Liver (tissue), 9 donors: Measurements from ENCODE around the gene CDC7. TPM values are rescaled to one million over a fixed set of nuclear protein-coding genes. Genes with fewer than 3 reads are reported as not detected.
"Not testable (repeated sequence)": the region's sequence is repeated elsewhere in the genome, so short reads cannot be mapped to it uniquely, and the experiment has no call there.

ENCODE experiments used
- DNase-seq: peaks from one replicate; pipeline ENCODE4 v3.0.0-alpha.2; 2017; ENCODE audit warnings: low spot score
- H3K27ac ChIP-seq, 2 donors: one replicate each; pipeline ENCODE4 v1.7.0; 2013; ENCODE audit warnings: inconsistent platforms in 2 of 2, low read length in 2 of 2, control low read depth in 1 of 2, low read depth in 1 of 2, mild to moderate bottlenecking in 1 of 2
- H3K27me3 ChIP-seq, 4 donors: one replicate each; pipeline versions ENCODE4 v1.6.1 to v1.7.0; 2013; ENCODE audit warnings: low read length in 3 of 4, inconsistent platforms in 1 of 4, mild to moderate bottlenecking in 1 of 4, moderate library complexity in 1 of 4; ENCODE audit not compliant: control insufficient read depth in 4 of 4, insufficient read depth in 4 of 4
- H3K36me3 ChIP-seq, 4 donors: one replicate each; pipeline versions ENCODE4 v1.6.1 to v1.7.0; 2013; ENCODE audit warnings: low read length in 3 of 4, mild to moderate bottlenecking in 3 of 4, low read depth in 1 of 4, moderate library complexity in 1 of 4; ENCODE audit not compliant: control insufficient read depth in 4 of 4, insufficient read depth in 3 of 4
- H3K4me1 ChIP-seq, 4 donors: one replicate each; pipeline versions ENCODE4 v1.6.1 to v1.7.0; 2013; ENCODE audit warnings: low read length in 3 of 4, mild to moderate bottlenecking in 3 of 4, moderate library complexity in 1 of 4; ENCODE audit not compliant: control insufficient read depth in 4 of 4, insufficient read depth in 4 of 4
- H3K4me3 ChIP-seq, 3 donors: one replicate each; pipeline versions ENCODE4 v1.6.1 to v1.7.0; 2013; ENCODE audit warnings: low read length in 3 of 3, control low read depth in 1 of 3, low read depth in 1 of 3, mild to moderate bottlenecking in 1 of 3
- H3K9ac ChIP-seq, 2 donors: one replicate each; pipeline ENCODE4 v1.7.0; 2013; ENCODE audit warnings: low read length in 2 of 2, mild to moderate bottlenecking in 2 of 2, moderate library complexity in 2 of 2, control low read depth in 1 of 2, low read depth in 1 of 2
- H3K9me3 ChIP-seq, 4 donors: one replicate each; pipeline versions ENCODE4 v1.6.1 to v1.7.0; 2013; ENCODE audit warnings: low read length in 3 of 4; ENCODE audit not compliant: control insufficient read depth in 4 of 4
- EGR1 ChIP-seq, 2 donors: IDR thresholded peaks; 2 replicates each; pipeline ENCODE4 v1.6.1; 2016 to 2018; ENCODE audit warnings: antibody characterized with exemption in 2 of 2, low read depth in 2 of 2
- FOXA1 ChIP-seq: IDR thresholded peaks from 2 replicates; pipeline ENCODE4 v1.6.1; 2016; ENCODE audit warnings: antibody characterized with exemption
- HNF4G ChIP-seq: IDR thresholded peaks from 2 replicates; pipeline ENCODE4 v1.6.1; 2016; ENCODE audit warnings: antibody characterized with exemption
- JUND ChIP-seq, 2 donors: IDR thresholded peaks; 2 replicates each; pipeline ENCODE4 v1.6.1; 2016; ENCODE audit warnings: antibody characterized with exemption in 2 of 2
- RXRA ChIP-seq, 2 donors: IDR thresholded peaks; 2 replicates each; pipeline ENCODE4 v1.6.1; 2017 to 2018; ENCODE audit warnings: antibody characterized with exemption in 2 of 2, mild to moderate bottlenecking in 1 of 2
- SP1 ChIP-seq: IDR thresholded peaks from 2 replicates; pipeline ENCODE4 v1.6.1; 2018; ENCODE audit warnings: antibody characterized with exemption, mild to moderate bottlenecking
- WGBS: extraction: QIAGEN DNeasy Blood & Tissue Kit; methylation state at CpG from one replicate; pipeline ENCODE4 v1.1.7; 2013; 5-methylcytosine and 5-hydroxymethylcytosine counted together
- polyA plus RNA-seq, 2 donors: library from polyadenylated mRNA; stranded (reverse) in 1 of 2; unstranded in 1 of 2; fragments of 200-250 nt in 1 of 2; fragments of >200 nt in 1 of 2; fragmentation: Nextera tagmentation in 1 of 2; extraction: Ambion mirVana in 1 of 2; gene quantifications; one replicate each; pipeline versions ENCODE4 v1.2.1 to v1.2.3, GENCODE V29; 2013 to 2015
- total RNA-seq, 2 donors: library from RNA; depleted of rRNA; stranded (reverse); fragments of >200 nt; gene quantifications; one replicate each; pipeline ENCODE4 v1.2.3, GENCODE V29; 2014
- TF ChIP-seq, protein P1 (sequence below): IDR thresholded peaks from 2 replicates; pipeline ENCODE4 v1.6.1; 2016; ENCODE audit warnings: antibody characterized with exemption
- TF ChIP-seq, protein P2 (sequence below): fragments of 150-350 bp; IDR thresholded peaks from 2 replicates; pipeline ENCODE4 v1.5.1; 2017; ENCODE audit warnings: improper control_type of control experiment, low read depth, low read length; ENCODE audit not compliant: missing input control
- donor health status: healthy.
- donor health status: healthy.
- donor health status: healthy.
- donor health status: healthy.
- donor health status: healthy.

The CDC7 gene
- total and polyA plus RNA-seq, 4 donors = 0.43 to 15.0 (median 0.61) TPM

DNA sequence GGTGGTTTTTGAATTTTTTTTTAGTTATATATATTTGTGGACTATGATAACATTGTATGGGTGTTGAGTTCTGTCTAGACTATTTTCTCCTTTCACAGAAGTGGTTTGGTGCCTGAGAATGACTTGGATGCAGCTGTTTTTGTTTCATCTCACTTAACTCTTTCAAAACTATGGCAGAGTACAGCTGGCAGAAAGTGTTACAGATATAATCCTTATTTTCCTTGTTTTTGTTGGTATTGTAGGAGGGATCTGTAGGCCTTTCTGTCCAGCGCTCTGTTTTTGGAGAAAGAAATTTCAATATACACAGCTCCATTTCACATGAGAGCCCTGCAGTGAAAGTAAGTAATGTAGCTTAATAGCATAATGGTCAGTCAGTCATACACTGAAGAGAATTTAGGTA is 13.1 kb downstream of the CDC7 start:
- Histone ChIP-seq H3K4me1 (no peaks in the 10 kb centered on the region), H3K9me3 (no peaks in the 10 kb centered on the region), H3K4me3 (no peak overlapping the region), H3K27ac (no peak overlapping the region), H3K36me3 (no peaks in the 10 kb centered on the region), H3K9ac (no peak overlapping the region), H3K27me3 (no peaks in the 10 kb centered on the region)
- no peak for DNase-seq
- WGBS = 94% methylated on average over 1 of the region's 1 CpG
- TF ChIP-seq RXRA (IDR thresholded peaks at IDR 0.05) (no peak), SP1 (no peak), HNF4G (no peak), EGR1 (IDR thresholded peaks at IDR 0.05; ENCODE audit: low read depth in 2 of 2) (no peak), JUND (IDR thresholded peaks at IDR 0.05) (no peak), FOXA1 (no peak)
- TF ChIP-seq, protein P1, sequence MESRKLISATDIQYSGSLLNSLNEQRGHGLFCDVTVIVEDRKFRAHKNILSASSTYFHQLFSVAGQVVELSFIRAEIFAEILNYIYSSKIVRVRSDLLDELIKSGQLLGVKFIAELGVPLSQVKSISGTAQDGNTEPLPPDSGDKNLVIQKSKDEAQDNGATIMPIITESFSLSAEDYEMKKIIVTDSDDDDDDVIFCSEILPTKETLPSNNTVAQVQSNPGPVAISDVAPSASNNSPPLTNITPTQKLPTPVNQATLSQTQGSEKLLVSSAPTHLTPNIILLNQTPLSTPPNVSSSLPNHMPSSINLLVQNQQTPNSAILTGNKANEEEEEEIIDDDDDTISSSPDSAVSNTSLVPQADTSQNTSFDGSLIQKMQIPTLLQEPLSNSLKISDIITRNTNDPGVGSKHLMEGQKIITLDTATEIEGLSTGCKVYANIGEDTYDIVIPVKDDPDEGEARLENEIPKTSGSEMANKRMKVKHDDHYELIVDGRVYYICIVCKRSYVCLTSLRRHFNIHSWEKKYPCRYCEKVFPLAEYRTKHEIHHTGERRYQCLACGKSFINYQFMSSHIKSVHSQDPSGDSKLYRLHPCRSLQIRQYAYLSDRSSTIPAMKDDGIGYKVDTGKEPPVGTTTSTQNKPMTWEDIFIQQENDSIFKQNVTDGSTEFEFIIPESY = no peak
- TF ChIP-seq, protein P2, sequence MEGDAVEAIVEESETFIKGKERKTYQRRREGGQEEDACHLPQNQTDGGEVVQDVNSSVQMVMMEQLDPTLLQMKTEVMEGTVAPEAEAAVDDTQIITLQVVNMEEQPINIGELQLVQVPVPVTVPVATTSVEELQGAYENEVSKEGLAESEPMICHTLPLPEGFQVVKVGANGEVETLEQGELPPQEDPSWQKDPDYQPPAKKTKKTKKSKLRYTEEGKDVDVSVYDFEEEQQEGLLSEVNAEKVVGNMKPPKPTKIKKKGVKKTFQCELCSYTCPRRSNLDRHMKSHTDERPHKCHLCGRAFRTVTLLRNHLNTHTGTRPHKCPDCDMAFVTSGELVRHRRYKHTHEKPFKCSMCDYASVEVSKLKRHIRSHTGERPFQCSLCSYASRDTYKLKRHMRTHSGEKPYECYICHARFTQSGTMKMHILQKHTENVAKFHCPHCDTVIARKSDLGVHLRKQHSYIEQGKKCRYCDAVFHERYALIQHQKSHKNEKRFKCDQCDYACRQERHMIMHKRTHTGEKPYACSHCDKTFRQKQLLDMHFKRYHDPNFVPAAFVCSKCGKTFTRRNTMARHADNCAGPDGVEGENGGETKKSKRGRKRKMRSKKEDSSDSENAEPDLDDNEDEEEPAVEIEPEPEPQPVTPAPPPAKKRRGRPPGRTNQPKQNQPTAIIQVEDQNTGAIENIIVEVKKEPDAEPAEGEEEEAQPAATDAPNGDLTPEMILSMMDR = no peak

DNA sequence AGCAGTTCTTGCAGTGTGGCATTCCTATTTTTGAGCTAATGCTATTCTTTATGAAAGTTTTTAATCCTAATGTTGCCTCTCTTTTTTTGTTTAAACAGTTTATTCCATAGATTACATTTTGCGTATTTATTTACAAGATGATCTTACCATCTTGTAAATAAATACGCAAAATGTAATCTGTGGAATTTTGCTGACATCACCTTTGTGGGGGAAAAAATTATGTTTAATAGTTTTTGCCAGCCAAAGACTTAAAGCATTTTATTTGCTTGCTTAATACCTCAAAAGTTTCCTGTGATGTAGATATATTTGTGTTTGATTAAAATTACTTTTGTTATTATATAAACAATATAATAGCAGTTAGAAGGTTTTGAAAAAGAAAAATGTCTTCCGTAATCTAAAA is 15.3 kb downstream of the CDC7 start:
- Histone ChIP-seq H3K27ac (no peak overlapping the region), H3K4me1 (no peaks in the 10 kb centered on the region), H3K9me3 (no peaks in the 10 kb centered on the region), H3K27me3 (no peaks in the 10 kb centered on the region), H3K9ac (no peak overlapping the region), H3K4me3 (no peak overlapping the region), H3K36me3 (no peaks in the 10 kb centered on the region)
- TF ChIP-seq, protein P2 = no peak
- WGBS = 97% methylated on average over 3 of the region's 3 CpGs
- no peak for DNase-seq

DNA sequence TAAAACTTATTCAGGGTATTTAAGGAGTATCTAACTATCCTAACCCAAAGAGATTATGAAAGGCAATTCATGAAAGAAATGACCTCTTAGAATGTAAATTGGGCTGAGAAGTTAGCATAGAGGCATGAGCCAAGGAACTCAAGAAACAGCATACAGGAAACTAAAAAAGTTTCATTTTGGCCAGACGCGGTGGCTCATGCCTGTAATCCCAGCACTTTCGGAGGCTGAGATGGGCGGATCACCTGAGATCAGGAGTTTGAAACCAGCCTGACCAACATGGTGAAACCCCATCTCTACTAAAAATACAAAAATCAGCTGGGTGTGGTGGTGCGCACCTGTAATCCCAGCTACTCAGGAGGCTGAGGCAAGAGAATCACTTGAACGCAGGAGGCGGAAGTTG is 16.0 kb downstream of the CDC7 start:
- not testable (repeated sequence) for DNase-seq, H3K27me3 ChIP-seq, H3K36me3 ChIP-seq, H3K9me3 ChIP-seq, H3K4me1 ChIP-seq, H3K27ac ChIP-seq, H3K9ac ChIP-seq, H3K4me3 ChIP-seq
- WGBS = 89% methylated on average over 7 of the region's 7 CpGs
